ENCODE measurements around the gene MYLIP. TPM values are rescaled to one million over a fixed set of nuclear protein-coding genes. Genes with fewer than 3 reads are reported as not detected.

The MYLIP gene
- total and polyA plus RNA-seq, 2 donors (not counting 1 experiment from before 2014, with no cell fraction given) = 2.5 to 7.6 TPM

DNA sequence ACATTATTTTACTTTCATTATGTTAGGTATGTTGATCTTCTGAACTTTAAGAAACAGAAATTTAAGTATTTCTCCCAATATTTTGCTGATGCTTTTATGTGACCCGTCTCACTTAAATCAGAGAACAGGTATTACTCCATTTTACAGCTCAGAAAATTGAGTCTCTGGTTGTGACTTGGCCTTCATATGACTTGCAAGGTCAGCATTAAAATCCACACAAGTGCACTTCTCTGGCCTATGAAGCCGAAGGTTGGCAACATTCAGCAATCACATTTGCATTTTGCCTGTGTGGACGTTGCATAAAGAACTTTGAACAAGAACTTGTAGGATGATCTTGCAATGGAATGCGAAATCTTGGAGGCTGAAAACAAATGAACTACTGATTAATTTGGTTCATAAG lies 10.1 kb upstream of the MYLIP start:
- Histone ChIP-seq H3K4me1 (ENCODE audit: control insufficient read depth, extremely low read depth, insufficient read depth, low read length) (no peaks in the 10 kb centered on the region), H3K36me3 (ENCODE audit: control insufficient read depth, insufficient read depth, low read length) (no peaks in the 10 kb centered on the region), H3K27ac (ENCODE audit: insufficient read depth, low read length) (no peak overlapping the region), H3K79me2 (ENCODE audit: control insufficient read depth, insufficient read depth, low read length) (no peaks in the 10 kb centered on the region), H3K9ac (ENCODE audit: insufficient read depth, low read length) (no peak overlapping the region), H3K9me3 (ENCODE audit: control insufficient read depth, insufficient read depth, low read depth, low read length) (no peaks in the 10 kb centered on the region), H3K4me2 (ENCODE audit: extremely low read depth, insufficient read depth, low read length) (no peak overlapping the region), H3K27me3 (ENCODE audit: control insufficient read depth, insufficient read depth, low read length) (peaks cover 2% of the 10 kb centered on the region), H3K4me3 (replicated peaks in 1 of 4; ENCODE audit: control extremely low read depth in 1 of 4, insufficient read depth in 1 of 4, low read depth in 3 of 4, low read length in 4 of 4) (no peak overlapping the region), H4K20me1 (ENCODE audit: control insufficient read depth, extremely low read depth, insufficient read depth, low read length) (no peaks in the 10 kb centered on the region), H2AFZ (ENCODE audit: low read length) (no peak overlapping the region)
- DNase-seq (ENCODE audit: low read depth in 2 of 2) = no peak
- TF ChIP-seq, protein P1, sequence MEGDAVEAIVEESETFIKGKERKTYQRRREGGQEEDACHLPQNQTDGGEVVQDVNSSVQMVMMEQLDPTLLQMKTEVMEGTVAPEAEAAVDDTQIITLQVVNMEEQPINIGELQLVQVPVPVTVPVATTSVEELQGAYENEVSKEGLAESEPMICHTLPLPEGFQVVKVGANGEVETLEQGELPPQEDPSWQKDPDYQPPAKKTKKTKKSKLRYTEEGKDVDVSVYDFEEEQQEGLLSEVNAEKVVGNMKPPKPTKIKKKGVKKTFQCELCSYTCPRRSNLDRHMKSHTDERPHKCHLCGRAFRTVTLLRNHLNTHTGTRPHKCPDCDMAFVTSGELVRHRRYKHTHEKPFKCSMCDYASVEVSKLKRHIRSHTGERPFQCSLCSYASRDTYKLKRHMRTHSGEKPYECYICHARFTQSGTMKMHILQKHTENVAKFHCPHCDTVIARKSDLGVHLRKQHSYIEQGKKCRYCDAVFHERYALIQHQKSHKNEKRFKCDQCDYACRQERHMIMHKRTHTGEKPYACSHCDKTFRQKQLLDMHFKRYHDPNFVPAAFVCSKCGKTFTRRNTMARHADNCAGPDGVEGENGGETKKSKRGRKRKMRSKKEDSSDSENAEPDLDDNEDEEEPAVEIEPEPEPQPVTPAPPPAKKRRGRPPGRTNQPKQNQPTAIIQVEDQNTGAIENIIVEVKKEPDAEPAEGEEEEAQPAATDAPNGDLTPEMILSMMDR (conservative IDR thresholded peaks at IDR 0.05 in 1 of 2, IDR thresholded peaks at IDR 0.05 in 1 of 2; ENCODE audit: low read depth in 1 of 2, low read length in 2 of 2) = no peak
- TF ChIP-seq EZH2 (IDR thresholded peaks at IDR 0.05; ENCODE audit: low read length, missing control alignments) = no peak

DNA sequence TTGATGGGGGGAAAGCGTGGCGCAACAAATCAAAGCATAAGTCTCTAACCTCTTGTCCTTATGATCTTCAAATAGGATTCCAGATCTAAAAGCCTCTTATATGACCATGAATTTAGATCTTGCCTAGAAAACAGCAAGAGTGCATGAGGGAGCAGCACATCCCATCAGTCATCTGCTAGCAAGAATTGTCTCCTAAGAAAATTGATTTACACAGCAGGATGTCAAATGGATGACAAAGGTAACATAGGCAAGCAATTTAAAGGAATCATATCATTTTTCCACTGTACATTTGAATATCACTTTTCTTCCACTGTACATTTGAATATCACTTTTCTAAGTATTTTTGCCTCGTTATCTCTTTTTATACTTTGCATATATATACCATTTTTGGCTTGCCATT lies 7.5 kb upstream of the MYLIP start:
- no peak for DNase-seq (ENCODE audit: low read depth in 2 of 2)
- H3K4me3 ChIP-seq (replicated peaks in 1 of 4; ENCODE audit: control extremely low read depth in 1 of 4, insufficient read depth in 1 of 4, low read depth in 3 of 4, low read length in 4 of 4) = no peak overlapping the region
- H3K4me1 ChIP-seq (ENCODE audit: control insufficient read depth, extremely low read depth, insufficient read depth, low read length) = no peaks in the 10 kb centered on the region
- no peaks in the 10 kb centered on the region for H3K9me3 ChIP-seq (ENCODE audit: control insufficient read depth, insufficient read depth, low read depth, low read length)
- H3K36me3 ChIP-seq (ENCODE audit: control insufficient read depth, insufficient read depth, low read length) = no peaks in the 10 kb centered on the region
- H3K27ac ChIP-seq (ENCODE audit: insufficient read depth, low read length) = no peak overlapping the region
- no peak overlapping the region for H3K9ac ChIP-seq (ENCODE audit: insufficient read depth, low read length)
- peaks cover 9% of the 10 kb centered on the region for H3K27me3 ChIP-seq (ENCODE audit: control insufficient read depth, insufficient read depth, low read length)
- H2AFZ ChIP-seq (ENCODE audit: low read length) = no peak overlapping the region
- TF ChIP-seq, protein P1 (conservative IDR thresholded peaks at IDR 0.05 in 1 of 2, IDR thresholded peaks at IDR 0.05 in 1 of 2; ENCODE audit: low read depth in 1 of 2, low read length in 2 of 2) = no peak
- no peak for TF ChIP-seq EZH2 (IDR thresholded peaks at IDR 0.05; ENCODE audit: low read length, missing control alignments)
- no peaks in the 10 kb centered on the region for H4K20me1 ChIP-seq (ENCODE audit: control insufficient read depth, extremely low read depth, insufficient read depth, low read length)
- H3K4me2 ChIP-seq (ENCODE audit: extremely low read depth, insufficient read depth, low read length) = no peak overlapping the region
- no peaks in the 10 kb centered on the region for H3K79me2 ChIP-seq (ENCODE audit: control insufficient read depth, insufficient read depth, low read length)

DNA sequence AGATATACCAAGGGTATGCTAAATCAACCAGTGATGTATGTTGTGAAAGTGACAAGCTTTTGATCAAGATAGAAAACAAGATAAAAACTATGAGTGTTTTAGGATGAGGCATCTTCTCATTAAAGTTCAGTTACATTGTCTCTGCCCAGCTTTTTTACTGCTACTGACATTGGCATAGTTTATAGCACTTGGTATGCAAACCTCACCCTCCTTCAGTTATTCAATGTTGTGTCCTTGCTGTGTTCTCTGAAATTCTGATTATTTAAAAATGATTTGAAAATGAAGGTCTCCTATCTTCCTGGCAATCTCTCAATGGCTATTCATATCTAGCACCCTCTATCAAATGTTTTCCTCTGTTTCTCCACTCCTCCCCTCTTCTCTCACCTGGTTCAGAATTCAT lies 6.7 kb upstream of the MYLIP start:
- no peak overlapping the region for H3K4me2 ChIP-seq (ENCODE audit: extremely low read depth, insufficient read depth, low read length)
- no peak overlapping the region for H3K27ac ChIP-seq (ENCODE audit: insufficient read depth, low read length)
- H4K20me1 ChIP-seq (ENCODE audit: control insufficient read depth, extremely low read depth, insufficient read depth, low read length) = no peaks in the 10 kb centered on the region
- no peak for TF ChIP-seq EZH2 (IDR thresholded peaks at IDR 0.05; ENCODE audit: low read length, missing control alignments)
- TF ChIP-seq, protein P1 (conservative IDR thresholded peaks at IDR 0.05 in 1 of 2, IDR thresholded peaks at IDR 0.05 in 1 of 2; ENCODE audit: low read depth in 1 of 2, low read length in 2 of 2) = no peak
- no peaks in the 10 kb centered on the region for H3K36me3 ChIP-seq (ENCODE audit: control insufficient read depth, insufficient read depth, low read length)
- DNase-seq (ENCODE audit: low read depth in 2 of 2) = no peak
- H3K4me1 ChIP-seq (ENCODE audit: control insufficient read depth, extremely low read depth, insufficient read depth, low read length) = no peaks in the 10 kb centered on the region
- peaks cover 12% of the 10 kb centered on the region for H3K27me3 ChIP-seq (ENCODE audit: control insufficient read depth, insufficient read depth, low read length)
- H3K9me3 ChIP-seq (ENCODE audit: control insufficient read depth, insufficient read depth, low read depth, low read length) = no peaks in the 10 kb centered on the region
- H3K4me3 ChIP-seq (replicated peaks in 1 of 4; ENCODE audit: control extremely low read depth in 1 of 4, insufficient read depth in 1 of 4, low read depth in 3 of 4, low read length in 4 of 4) = no peak overlapping the region
- H3K79me2 ChIP-seq (ENCODE audit: control insufficient read depth, insufficient read depth, low read length) = no peaks in the 10 kb centered on the region
- no peak overlapping the region for H3K9ac ChIP-seq (ENCODE audit: insufficient read depth, low read length)
- no peak overlapping the region for H2AFZ ChIP-seq (ENCODE audit: low read length)

Measured in fibroblast of lung (primary cell).